ENCODE data around the gene GNAT3. TPM values are rescaled to one million over a fixed set of nuclear protein-coding genes. Genes with fewer than 3 reads are reported as not detected.

GNAT3 gene
- total RNA-seq, 1 experiment from 2014 or later: not detected

DNA sequence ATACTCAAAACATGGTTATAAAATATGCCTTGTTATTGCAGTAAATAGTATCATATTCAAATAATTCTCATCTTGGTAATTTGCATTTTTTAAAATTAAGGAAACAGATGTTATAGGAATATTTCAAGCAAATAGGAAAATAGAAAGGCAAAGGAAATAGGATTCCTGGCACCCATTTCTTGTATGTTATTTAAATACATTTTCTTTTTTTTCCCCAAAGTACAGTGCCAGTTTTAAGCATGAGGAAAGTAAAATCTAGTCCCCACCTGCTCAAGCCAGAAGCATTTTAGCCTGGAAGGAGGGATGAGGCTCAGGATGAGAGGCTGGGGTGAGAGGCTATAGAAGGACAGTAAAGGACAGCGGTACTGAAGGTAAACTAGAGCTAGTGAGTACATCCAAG is 38.1 kb downstream of the GNAT3 start:
- ChIA-PET POLR2A (no interaction called here), CTCF (no interaction called here), RAD21 (ENCODE audit: low non-redundant PET in 1 of 2, low total read pairs in 2 of 2, uncharacterized antibody in 2 of 2, unreplicated experiment in 2 of 2) (no interaction called here)
- BruUV-seq (replicated peaks): no TSS peak
- no peaks in the 10 kb centered on the region for H3K36me3 ChIP-seq (ENCODE audit: control insufficient read depth in 1 of 2, insufficient read depth in 2 of 2, low read length in 2 of 2)
- H2AFZ ChIP-seq (ENCODE audit: low read depth, low read length, poor library complexity, severe bottlenecking): peak overlapping the region; percentile 49
- no peaks in the 10 kb centered on the region for H4K20me1 ChIP-seq (ENCODE audit: insufficient read depth)
- H3K9ac ChIP-seq (ENCODE audit: low read length): no peak overlapping the region
- no peak overlapping the region for H3K4me3 ChIP-seq (replicated peaks in 1 of 2; ENCODE audit: low read depth in 1 of 2, low read length in 2 of 2)
- no peaks in the 10 kb centered on the region for H3K79me2 ChIP-seq (ENCODE audit: insufficient read depth, low read length)
- H3K4me2 ChIP-seq (ENCODE audit: low read length): no peak overlapping the region
- TF ChIP-seq, protein P1, sequence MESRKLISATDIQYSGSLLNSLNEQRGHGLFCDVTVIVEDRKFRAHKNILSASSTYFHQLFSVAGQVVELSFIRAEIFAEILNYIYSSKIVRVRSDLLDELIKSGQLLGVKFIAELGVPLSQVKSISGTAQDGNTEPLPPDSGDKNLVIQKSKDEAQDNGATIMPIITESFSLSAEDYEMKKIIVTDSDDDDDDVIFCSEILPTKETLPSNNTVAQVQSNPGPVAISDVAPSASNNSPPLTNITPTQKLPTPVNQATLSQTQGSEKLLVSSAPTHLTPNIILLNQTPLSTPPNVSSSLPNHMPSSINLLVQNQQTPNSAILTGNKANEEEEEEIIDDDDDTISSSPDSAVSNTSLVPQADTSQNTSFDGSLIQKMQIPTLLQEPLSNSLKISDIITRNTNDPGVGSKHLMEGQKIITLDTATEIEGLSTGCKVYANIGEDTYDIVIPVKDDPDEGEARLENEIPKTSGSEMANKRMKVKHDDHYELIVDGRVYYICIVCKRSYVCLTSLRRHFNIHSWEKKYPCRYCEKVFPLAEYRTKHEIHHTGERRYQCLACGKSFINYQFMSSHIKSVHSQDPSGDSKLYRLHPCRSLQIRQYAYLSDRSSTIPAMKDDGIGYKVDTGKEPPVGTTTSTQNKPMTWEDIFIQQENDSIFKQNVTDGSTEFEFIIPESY (IDR thresholded peaks at IDR 0.05; ENCODE audit: extremely low read depth, insufficient replicate concordance, low read length): no peak
- TF ChIP-seq YY1 (IDR thresholded peaks at IDR 0.05; ENCODE audit: extremely low read depth, insufficient replicate concordance, low read depth, low read length): no peak
- TF ChIP-seq EZH2 (IDR thresholded peaks at IDR 0.05): no peak
- TF ChIP-seq SIN3A (IDR thresholded peaks at IDR 0.05; ENCODE audit: low read depth): no peak
- no peak for TF ChIP-seq POLR2AphosphoS5 (IDR thresholded peaks at IDR 0.05; ENCODE audit: low read depth, low read length)
- TF ChIP-seq, protein P2, sequence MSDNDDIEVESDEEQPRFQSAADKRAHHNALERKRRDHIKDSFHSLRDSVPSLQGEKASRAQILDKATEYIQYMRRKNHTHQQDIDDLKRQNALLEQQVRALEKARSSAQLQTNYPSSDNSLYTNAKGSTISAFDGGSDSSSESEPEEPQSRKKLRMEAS (IDR thresholded peaks at IDR 0.05): no peak
- no peak for TF ChIP-seq RAD21 (IDR thresholded peaks at IDR 0.05; ENCODE audit: low read depth)
- TF ChIP-seq, protein P3, sequence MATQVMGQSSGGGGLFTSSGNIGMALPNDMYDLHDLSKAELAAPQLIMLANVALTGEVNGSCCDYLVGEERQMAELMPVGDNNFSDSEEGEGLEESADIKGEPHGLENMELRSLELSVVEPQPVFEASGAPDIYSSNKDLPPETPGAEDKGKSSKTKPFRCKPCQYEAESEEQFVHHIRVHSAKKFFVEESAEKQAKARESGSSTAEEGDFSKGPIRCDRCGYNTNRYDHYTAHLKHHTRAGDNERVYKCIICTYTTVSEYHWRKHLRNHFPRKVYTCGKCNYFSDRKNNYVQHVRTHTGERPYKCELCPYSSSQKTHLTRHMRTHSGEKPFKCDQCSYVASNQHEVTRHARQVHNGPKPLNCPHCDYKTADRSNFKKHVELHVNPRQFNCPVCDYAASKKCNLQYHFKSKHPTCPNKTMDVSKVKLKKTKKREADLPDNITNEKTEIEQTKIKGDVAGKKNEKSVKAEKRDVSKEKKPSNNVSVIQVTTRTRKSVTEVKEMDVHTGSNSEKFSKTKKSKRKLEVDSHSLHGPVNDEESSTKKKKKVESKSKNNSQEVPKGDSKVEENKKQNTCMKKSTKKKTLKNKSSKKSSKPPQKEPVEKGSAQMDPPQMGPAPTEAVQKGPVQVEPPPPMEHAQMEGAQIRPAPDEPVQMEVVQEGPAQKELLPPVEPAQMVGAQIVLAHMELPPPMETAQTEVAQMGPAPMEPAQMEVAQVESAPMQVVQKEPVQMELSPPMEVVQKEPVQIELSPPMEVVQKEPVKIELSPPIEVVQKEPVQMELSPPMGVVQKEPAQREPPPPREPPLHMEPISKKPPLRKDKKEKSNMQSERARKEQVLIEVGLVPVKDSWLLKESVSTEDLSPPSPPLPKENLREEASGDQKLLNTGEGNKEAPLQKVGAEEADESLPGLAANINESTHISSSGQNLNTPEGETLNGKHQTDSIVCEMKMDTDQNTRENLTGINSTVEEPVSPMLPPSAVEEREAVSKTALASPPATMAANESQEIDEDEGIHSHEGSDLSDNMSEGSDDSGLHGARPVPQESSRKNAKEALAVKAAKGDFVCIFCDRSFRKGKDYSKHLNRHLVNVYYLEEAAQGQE (IDR thresholded peaks at IDR 0.05; ENCODE audit: low read depth): no peak
- TF ChIP-seq FOSL1 (IDR thresholded peaks at IDR 0.05; ENCODE audit: low read depth): no peak
- no peak for TF ChIP-seq ELF1 (IDR thresholded peaks at IDR 0.05; ENCODE audit: borderline replicate concordance, low read depth)
- no peak for TF ChIP-seq TCF7L2 (IDR thresholded peaks at IDR 0.05; ENCODE audit: borderline replicate concordance, extremely low read depth, insufficient read depth, insufficient read length)
- no peak for TF ChIP-seq ZNF274 (IDR thresholded peaks at IDR 0.05; ENCODE audit: low read depth, low read length)
- TF ChIP-seq JUND (IDR thresholded peaks at IDR 0.05): no peak
- intact Hi-C loops (cut with micrococcal nuclease): no loop called here
- no peaks in the 10 kb centered on the region for H3K9me2 ChIP-seq (ENCODE audit: insufficient read depth)
- no peak for ATAC-seq
- no peak overlapping the region for H3K27ac ChIP-seq (ENCODE audit: low read depth, low read length)
- H3K4me1 ChIP-seq (ENCODE audit: control insufficient read depth in 1 of 2, insufficient read depth in 2 of 2, low read length in 2 of 2): peaks cover 2 to 12% of the 10 kb centered on the region in 2 experiments; a peak in 3 of 4 replicates
- no peak for DNase-seq (ENCODE audit: low read depth, low spot score)
- H3K9me3 ChIP-seq (ENCODE audit: control insufficient read depth in 1 of 2, insufficient read depth in 1 of 2, low read depth in 1 of 2, low read length in 2 of 2): no peaks in the 10 kb centered on the region
- H3K27me3 ChIP-seq (ENCODE audit: insufficient read depth, low read length): no peaks in the 10 kb centered on the region

All from HCT116 (cell line).